Measurements from ENCODE around the gene AKR1C1.

DNA sequence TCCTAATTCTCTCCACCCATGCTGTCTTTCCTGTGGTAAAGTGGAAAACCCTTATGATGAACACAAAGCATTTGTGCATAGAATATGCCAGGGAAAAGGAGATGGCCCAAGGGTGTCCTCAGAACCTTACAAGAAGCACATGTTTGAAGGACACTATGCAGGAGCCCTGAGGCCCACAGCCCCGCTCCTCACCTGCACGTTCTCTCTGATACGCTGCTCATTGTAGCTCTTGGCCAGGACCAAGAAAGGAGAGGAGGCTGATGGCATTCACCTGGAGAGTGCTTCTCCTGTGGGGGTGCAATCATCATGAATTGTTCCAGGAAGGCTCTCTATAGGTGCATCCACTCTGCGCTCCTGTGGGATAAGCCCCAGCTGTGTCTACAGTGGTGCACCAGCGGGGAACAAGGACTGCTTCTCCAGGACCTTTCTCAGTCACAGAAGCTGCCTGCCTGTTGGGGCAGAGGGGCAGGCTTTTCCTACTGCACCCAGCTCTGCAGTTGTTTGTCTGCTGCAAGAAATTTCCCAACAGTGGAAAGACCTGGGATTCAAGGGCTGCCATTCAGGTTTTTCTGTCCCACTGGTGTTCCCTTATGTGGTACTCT is 20.5 kb downstream of the AKR1C1 start:
- TF ChIP-seq, protein P1, sequence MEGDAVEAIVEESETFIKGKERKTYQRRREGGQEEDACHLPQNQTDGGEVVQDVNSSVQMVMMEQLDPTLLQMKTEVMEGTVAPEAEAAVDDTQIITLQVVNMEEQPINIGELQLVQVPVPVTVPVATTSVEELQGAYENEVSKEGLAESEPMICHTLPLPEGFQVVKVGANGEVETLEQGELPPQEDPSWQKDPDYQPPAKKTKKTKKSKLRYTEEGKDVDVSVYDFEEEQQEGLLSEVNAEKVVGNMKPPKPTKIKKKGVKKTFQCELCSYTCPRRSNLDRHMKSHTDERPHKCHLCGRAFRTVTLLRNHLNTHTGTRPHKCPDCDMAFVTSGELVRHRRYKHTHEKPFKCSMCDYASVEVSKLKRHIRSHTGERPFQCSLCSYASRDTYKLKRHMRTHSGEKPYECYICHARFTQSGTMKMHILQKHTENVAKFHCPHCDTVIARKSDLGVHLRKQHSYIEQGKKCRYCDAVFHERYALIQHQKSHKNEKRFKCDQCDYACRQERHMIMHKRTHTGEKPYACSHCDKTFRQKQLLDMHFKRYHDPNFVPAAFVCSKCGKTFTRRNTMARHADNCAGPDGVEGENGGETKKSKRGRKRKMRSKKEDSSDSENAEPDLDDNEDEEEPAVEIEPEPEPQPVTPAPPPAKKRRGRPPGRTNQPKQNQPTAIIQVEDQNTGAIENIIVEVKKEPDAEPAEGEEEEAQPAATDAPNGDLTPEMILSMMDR (IDR thresholded peaks at IDR 0.05), result no peak
- no peak for TF ChIP-seq ZFX (IDR thresholded peaks at IDR 0.05; ENCODE audit: borderline replicate concordance)
